Activated gamma-delta T cell treated with Interleukin-2 at 50 U/mL for 16 hours (primary cell): Measurements from ENCODE around the gene RSAD2.
A peak's percentile ranks its signal among the peaks of the same experiment; 100 is the strongest.
"Not testable (repeated sequence)": the region's sequence is repeated elsewhere in the genome, so short reads cannot be mapped to it uniquely, and the experiment has no call there.

ENCODE experiments used
- DNase-seq: peaks from one replicate; pipeline ENCODE4 v3.0.0-alpha.2; 2020

RSAD2 gene

GRCh38 chr2:6864923-6865345, 12.6 kb upstream of the RSAD2 start:
- DNase-seq, result peak; percentile 20

- DNase-seq, result peak; percentile 66
Observed at GRCh38 chr2:6865346-6866274, 12.0 kb upstream of the RSAD2 start, which contains the start of gene CMPK2. Gene CMPK2, minus strand, starts transcription at chr2:6865907. Its CDS starts 211 bp downstream, at chr2:6865696.

- peak; percentile 28 for DNase-seq
Observed at GRCh38 chr2:6866275-6866671, 11.3 kb upstream of the RSAD2 start.

GRCh38 chr2:6866982-6867381, 10.6 kb upstream of the RSAD2 start:
- DNase-seq, result no peak

GRCh38 chr2:6872394-6872793, 5.2 kb upstream of the RSAD2 start:
- no peak for DNase-seq

GRCh38 chr2:6874032-6874431, 3.5 kb upstream of the RSAD2 start:
- no peak for DNase-seq

GRCh38 chr2:6876309-6876708, 1.3 kb upstream of the RSAD2 start:
- DNase-seq, result no peak

GRCh38 chr2:6878549-6878948, 972 bp downstream of the RSAD2 start:
- no peak for DNase-seq

GRCh38 chr2:6879011-6879410, 1.4 kb downstream of the RSAD2 start:
- no peak for DNase-seq

- DNase-seq, result no peak
Observed at GRCh38 chr2:6880200-6880733, 2.7 kb downstream of the RSAD2 start.

- no peak for DNase-seq
Observed at GRCh38 chr2:6881046-6881445, 3.5 kb downstream of the RSAD2 start.

GRCh38 chr2:6881516-6881915, 3.9 kb downstream of the RSAD2 start:
- no peak for DNase-seq

- no peak for DNase-seq
Observed at GRCh38 chr2:6883448-6884122, 6.0 kb downstream of the RSAD2 start.

- no peak for DNase-seq
Observed at GRCh38 chr2:6885551-6885950, 8.0 kb downstream of the RSAD2 start.

GRCh38 chr2:6885968-6886367, 8.4 kb downstream of the RSAD2 start:
- no peak for DNase-seq

- DNase-seq, result no peak
Observed at GRCh38 chr2:6887751-6888192, 10.2 kb downstream of the RSAD2 start.

- no peak for DNase-seq
Observed at GRCh38 chr2:6888724-6889123, 11.1 kb downstream of the RSAD2 start.

- DNase-seq, result no peak
Observed at GRCh38 chr2:6893876-6894482, 16.4 kb downstream of the RSAD2 start.

- no peak for DNase-seq
Observed at GRCh38 chr2:6896930-6897759, 19.6 kb downstream of the RSAD2 start.

- not testable (repeated sequence) for DNase-seq
Observed at GRCh38 chr2:6902581-6902980, 25.0 kb downstream of the RSAD2 start.

- no peak for DNase-seq
Observed at GRCh38 chr2:6905668-6906067, 28.1 kb downstream of the RSAD2 start.

- DNase-seq, result no peak
Observed at GRCh38 chr2:6906165-6906741, 28.7 kb downstream of the RSAD2 start.
